Measurements from ENCODE around the gene CPNE6. TPM values are rescaled to one million over a fixed set of nuclear protein-coding genes. Genes with fewer than 3 reads are reported as not detected.

The CPNE6 gene
- total and polyA plus RNA-seq, 4 experiments from 2014 or later, result 0.04 TPM; not detected in 3

DNA sequence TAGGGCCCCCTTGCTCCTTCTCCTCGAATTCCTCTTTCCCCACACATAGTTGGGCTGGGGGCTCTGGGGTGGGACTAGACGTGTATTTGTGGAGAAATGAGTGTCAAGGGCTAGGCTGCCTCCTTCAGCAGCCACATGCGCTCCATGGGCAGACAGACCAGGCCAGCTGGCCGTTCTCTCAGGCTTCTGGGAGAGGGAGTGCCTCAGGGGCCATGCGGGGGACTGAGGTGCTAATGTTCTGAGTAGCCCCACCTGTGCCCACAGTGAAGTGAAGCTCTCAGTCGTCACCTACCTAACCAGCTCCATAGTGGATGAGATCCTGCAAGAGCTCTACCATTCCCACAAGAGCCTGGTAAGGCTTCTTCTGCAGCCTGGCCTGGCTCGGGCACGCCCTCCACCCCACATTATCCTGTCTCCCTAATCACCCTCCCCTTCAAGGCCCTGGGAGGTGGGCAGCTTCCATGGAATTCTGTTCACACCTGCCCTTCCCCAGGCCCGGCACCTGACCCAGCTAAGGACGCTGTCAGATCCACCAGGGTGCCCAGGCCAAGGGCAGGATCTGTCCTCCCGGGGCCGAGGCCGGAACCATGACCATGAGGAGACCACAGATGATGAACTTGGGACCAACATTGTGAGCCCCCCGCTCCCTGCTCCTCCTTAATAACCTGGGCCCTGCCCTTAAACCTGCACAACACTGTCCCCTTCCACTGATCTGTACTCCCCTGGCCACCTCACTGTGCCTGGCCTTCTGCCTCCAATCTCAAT lies 9.0 kb upstream of the CPNE6 start:
- ChIA-PET POLR2A (ENCODE audit: partially characterized antibody) (interaction anchor here (0.9 to 1.3 kb wide), 4 partner anchors 19 to 52 kb away, joined by 3 to 4 read pairs (median 3); partner anchors contain the start of genes DCAF11 and PCK2), CTCF (ENCODE audit: partially characterized antibody) (interaction anchor here (1.3 to 17.4 kb wide), 4 partner anchors 21 to 234 kb away, joined by 3 to 475 read pairs (median 244); partner anchors contain the start of gene PCK2)
- Mint-ChIP-seq H3K36me3 (no peaks in the 10 kb centered on the region), H3K4me1 (peaks cover 2 to 6% (median 3%) of the 10 kb centered on the region in 4 donors), H3K27me3 (peaks cover 0 to 2% of the 10 kb centered on the region in 2 donors), H3K27ac (no peak overlapping the region), H3K9me3 (peaks cover 0 to 2% (median 0%) of the 10 kb centered on the region in 8 donors), H3K4me3 (no peak overlapping the region)
- H3K4me1 ChIP-seq (ENCODE audit: insufficient read depth, low read length), result no peaks in the 10 kb centered on the region
- H3K9me3 ChIP-seq (ENCODE audit: control insufficient read depth in 1 of 2, low read length in 2 of 2), result no peaks in the 10 kb centered on the region
- intact Hi-C loops (cut with micrococcal nuclease), result no loop called here
- DNase-seq, result no peak
- no peaks in the 10 kb centered on the region for H3K27me3 ChIP-seq (ENCODE audit: insufficient read depth, low read length)
- H3K4me3 ChIP-seq (ENCODE audit: low read length in 2 of 2), result no peak overlapping the region
- H3K36me3 ChIP-seq (ENCODE audit: insufficient read depth, low read length), result no peaks in the 10 kb centered on the region
- no peak overlapping the region for H3K27ac ChIP-seq (ENCODE audit: low read depth, low read length)

DNA sequence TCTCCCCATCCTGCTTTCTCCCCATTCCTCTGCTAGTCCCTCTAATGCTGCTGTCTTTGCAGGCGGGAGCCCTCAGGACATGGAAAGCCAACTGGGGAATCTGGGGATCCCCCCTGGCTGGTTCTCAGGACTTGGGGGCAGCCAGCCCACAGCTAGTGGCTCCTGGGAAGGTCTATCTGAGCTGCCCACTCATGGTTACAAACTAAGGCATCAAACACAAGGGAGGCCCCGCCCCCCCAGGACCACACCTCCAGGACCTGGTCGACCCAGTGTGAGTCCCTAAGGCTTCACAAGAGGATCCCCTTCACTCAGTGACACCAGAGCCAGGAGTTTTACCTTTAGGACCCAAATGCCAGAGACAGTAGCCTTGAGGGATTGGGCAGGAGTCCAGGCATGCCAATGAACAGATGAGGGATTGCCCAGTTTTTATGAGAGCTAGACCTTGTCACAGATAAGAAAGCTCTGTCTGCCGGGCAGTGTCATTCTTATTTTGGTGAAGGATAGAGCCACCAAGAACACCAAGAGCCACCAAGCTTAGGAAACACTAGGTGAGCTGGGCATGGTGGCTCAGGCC lies 8.0 kb upstream of the CPNE6 start:
- CTCF ChIA-PET (ENCODE audit: partially characterized antibody), result interaction anchor here (12.2 to 17.4 kb wide), 2 partner anchors 30 to 43 kb away, joined by 392 to 475 read pairs; partner anchors contain the start of gene PCK2
- no peaks in the 10 kb centered on the region for H3K4me1 ChIP-seq (ENCODE audit: insufficient read depth, low read length)
- H3K27me3 ChIP-seq (ENCODE audit: insufficient read depth, low read length), result no peaks in the 10 kb centered on the region
- intact Hi-C loops (cut with micrococcal nuclease), result no loop called here
- Mint-ChIP-seq H3K27ac (no peak overlapping the region), H3K4me1 (peaks cover 0 to 1% (median under 1%) of the 10 kb centered on the region in 4 donors), H3K36me3 (no peaks in the 10 kb centered on the region), H3K4me3 (no peak overlapping the region), H3K27me3 (no peaks in the 10 kb centered on the region), H3K9me3 (peaks cover 0 to 2% (median 0%) of the 10 kb centered on the region in 8 donors)
- H3K36me3 ChIP-seq (ENCODE audit: insufficient read depth, low read length), result no peaks in the 10 kb centered on the region
- DNase-seq, result no peak
- H3K9me3 ChIP-seq (ENCODE audit: control insufficient read depth in 1 of 2, low read length in 2 of 2), result no peaks in the 10 kb centered on the region
- POLR2A ChIA-PET (ENCODE audit: partially characterized antibody), result interaction anchor here (1.0 kb wide), 1 partner anchor 27 kb away, joined by 3 read pairs; no protein-coding TSS in a partner anchor
- no peak overlapping the region for H3K4me3 ChIP-seq (ENCODE audit: low read length in 2 of 2)
- H3K27ac ChIP-seq (ENCODE audit: low read depth, low read length), result no peak overlapping the region

DNA sequence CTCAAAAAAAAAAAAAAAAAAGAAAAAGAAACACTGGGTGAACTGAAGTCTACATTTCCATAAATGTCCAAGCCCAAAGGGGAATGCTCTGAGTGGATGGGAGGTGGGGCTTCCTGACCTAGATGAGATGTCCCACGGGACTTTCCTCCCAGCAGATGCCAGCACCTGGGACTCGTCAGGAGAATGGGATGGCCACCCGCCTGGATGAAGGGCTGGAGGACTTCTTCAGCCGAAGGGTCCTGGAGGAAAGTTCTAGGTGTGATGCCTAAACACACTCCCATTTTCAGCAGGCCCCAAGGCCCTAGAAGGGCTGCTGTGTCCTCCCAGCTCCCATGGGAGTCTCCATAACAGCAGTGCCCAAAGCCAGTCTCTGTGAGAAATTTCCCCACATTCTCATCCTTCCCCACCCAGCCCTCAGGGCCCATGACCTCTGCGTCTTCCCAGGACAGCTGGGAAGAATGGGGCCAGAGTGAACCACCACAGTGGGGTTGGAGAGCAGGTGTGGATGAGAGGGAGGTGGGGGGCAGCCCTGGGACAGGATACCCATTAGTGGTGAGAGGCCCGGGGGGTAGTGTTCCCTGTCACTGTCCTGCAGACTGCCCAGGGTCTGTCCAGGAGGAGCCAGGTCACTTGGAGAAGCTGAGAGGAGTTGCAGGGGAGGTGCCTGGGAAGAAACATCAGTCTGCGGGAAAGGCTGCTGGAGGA lies 7.1 kb upstream of the CPNE6 start:
- no peaks in the 10 kb centered on the region for H3K4me1 ChIP-seq (ENCODE audit: insufficient read depth, low read length)
- Mint-ChIP-seq H3K36me3 (no peaks in the 10 kb centered on the region), H3K4me3 (no peak overlapping the region), H3K27ac (no peak overlapping the region), H3K4me1 (no peaks in the 10 kb centered on the region), H3K9me3 (peaks cover 0 to 2% (median 0%) of the 10 kb centered on the region in 8 donors), H3K27me3 (peaks cover 0 to 1% of the 10 kb centered on the region in 2 donors)
- CTCF ChIA-PET (ENCODE audit: partially characterized antibody), result interaction anchor here (1.2 to 17.4 kb wide), 3 partner anchors 8 to 42 kb away, joined by 3 to 475 read pairs (median 392); partner anchors contain the start of gene PCK2
- POLR2A ChIA-PET (ENCODE audit: partially characterized antibody), result no interaction called here
- H3K27ac ChIP-seq (ENCODE audit: low read depth, low read length), result no peak overlapping the region
- H3K36me3 ChIP-seq (ENCODE audit: insufficient read depth, low read length), result no peaks in the 10 kb centered on the region
- H3K4me3 ChIP-seq (ENCODE audit: low read length in 2 of 2), result no peak overlapping the region
- no peaks in the 10 kb centered on the region for H3K9me3 ChIP-seq (ENCODE audit: control insufficient read depth in 1 of 2, low read length in 2 of 2)
- DNase-seq, result no peak
- intact Hi-C loops (cut with micrococcal nuclease), result no loop called here
- no peaks in the 10 kb centered on the region for H3K27me3 ChIP-seq (ENCODE audit: insufficient read depth, low read length)

DNA sequence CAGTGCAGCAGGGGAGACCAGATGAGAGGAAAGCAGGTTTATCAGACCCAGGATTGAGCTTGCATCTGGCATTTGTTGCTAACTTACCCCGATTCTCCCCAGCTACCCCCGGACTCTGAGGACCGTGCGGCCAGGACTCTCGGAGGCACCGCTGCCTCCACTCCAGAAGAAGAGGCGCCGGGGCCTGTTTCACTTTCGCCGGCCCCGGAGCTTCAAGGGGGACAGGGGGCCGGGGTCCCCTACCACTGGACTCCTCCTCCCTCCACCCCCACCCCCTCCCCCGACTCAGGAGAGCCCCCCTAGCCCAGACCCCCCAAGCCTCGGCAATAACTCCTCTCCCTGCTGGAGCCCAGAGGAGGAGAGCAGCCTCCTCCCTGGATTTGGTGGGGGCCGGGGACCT lies 6.5 kb upstream of the CPNE6 start:
- Histone ChIP-seq H3K36me3 (ENCODE audit: insufficient read depth, low read length) (no peaks in the 10 kb centered on the region), H3K9me3 (ENCODE audit: control insufficient read depth in 1 of 2, low read length in 2 of 2) (no peaks in the 10 kb centered on the region), H3K4me3 (ENCODE audit: low read length in 2 of 2) (no peak overlapping the region), H3K27me3 (ENCODE audit: insufficient read depth, low read length) (no peaks in the 10 kb centered on the region), H3K4me1 (ENCODE audit: insufficient read depth, low read length) (no peaks in the 10 kb centered on the region), H3K27ac (ENCODE audit: low read depth, low read length) (no peak overlapping the region)
- Mint-ChIP-seq H3K36me3 (no peaks in the 10 kb centered on the region), H3K4me1 (no peaks in the 10 kb centered on the region), H3K27me3 (peaks cover 2 to 3% of the 10 kb centered on the region in 2 donors), H3K27ac (no peak overlapping the region), H3K4me3 (no peak overlapping the region), H3K9me3 (peaks cover 0 to 2% (median 0%) of the 10 kb centered on the region in 8 donors)
- ChIA-PET CTCF (ENCODE audit: partially characterized antibody) (interaction anchor here (1.2 to 17.4 kb wide), 3 partner anchors 9 to 41 kb away, joined by 3 to 475 read pairs (median 392); partner anchors contain the start of gene PCK2), POLR2A (ENCODE audit: partially characterized antibody) (interaction anchor here (1.3 kb wide), 1 partner anchor 16 kb away, joined by 6 read pairs; no protein-coding TSS in a partner anchor)
- DNase-seq, result no peak
- intact Hi-C loops (cut with micrococcal nuclease), result no loop called here

DNA sequence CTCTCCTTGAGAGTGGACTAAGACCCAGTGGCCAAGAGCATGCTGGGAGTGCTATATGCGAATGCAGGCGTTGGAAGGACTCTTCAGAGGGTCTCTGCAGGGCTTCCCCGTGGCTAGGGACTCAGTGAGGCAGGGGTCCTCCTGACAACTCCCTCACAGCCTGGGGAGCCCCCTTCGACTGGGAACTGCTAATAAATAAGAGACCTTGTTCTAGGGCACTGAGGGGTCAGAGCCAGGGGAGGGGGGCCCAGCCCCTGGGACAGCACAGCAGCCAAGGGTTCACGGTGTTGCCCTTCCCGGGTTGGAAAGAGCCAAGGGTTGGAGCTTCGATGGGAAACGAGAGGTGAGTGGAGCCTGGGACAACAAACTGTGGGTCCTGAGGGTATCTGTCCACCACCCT lies 6.0 kb upstream of the CPNE6 start:
- peaks cover 3 to 7% of the 10 kb centered on the region in 2 donors for H3K27me3 Mint-ChIP-seq
- POLR2A ChIA-PET (ENCODE audit: partially characterized antibody), result interaction anchor here (1.3 kb wide), 1 partner anchor 16 kb away, joined by 6 read pairs; no protein-coding TSS in a partner anchor
- H3K4me3 ChIP-seq (ENCODE audit: low read length in 2 of 2), result no peak overlapping the region

DNA sequence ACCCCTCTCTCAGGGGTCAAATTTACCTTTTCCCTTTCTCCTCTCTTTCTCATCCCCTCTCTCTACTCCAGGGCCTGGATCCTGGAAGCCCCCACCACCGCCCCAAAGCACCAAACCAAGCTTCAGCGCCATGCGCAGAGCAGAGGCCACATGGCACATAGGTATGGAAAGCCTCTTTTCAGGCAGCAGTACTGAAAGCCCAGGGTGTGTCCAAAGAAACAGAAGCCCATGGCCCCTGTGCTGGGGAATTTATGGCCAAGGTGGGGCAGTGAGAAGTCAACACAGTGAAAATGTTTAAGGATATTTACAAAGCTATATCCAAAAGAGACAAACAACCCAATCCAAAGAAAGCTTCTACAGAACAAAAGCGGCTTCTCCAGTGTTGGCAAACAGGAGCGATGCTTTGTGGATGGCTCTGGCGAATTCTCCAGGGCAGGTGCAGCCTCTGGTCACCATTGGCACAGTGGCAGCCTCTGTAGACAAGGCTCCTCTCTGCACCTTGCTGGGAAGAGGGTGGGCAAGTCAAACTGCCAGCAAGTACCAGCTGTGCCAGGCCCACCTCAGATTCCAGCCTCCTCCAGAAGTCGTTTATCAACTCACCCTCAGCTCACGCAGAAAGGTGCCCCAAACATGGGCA lies 4.7 kb upstream of the CPNE6 start:
- CTCF ChIA-PET (ENCODE audit: partially characterized antibody), result interaction anchor here (1.1 to 17.4 kb wide), 4 partner anchors 8 to 42 kb away, joined by 3 to 475 read pairs (median 5); partner anchors contain the start of gene PCK2
- intact Hi-C loops (cut with micrococcal nuclease), result no loop called here
- Histone ChIP-seq H3K36me3 (ENCODE audit: insufficient read depth, low read length) (no peaks in the 10 kb centered on the region), H3K4me3 (ENCODE audit: low read length in 2 of 2) (no peak overlapping the region), H3K27ac (ENCODE audit: low read depth, low read length) (no peak overlapping the region), H3K27me3 (ENCODE audit: insufficient read depth, low read length) (no peaks in the 10 kb centered on the region), H3K9me3 (ENCODE audit: control insufficient read depth in 1 of 2, low read length in 2 of 2) (no peaks in the 10 kb centered on the region), H3K4me1 (ENCODE audit: insufficient read depth, low read length) (no peaks in the 10 kb centered on the region)
- H3K4me3 Mint-ChIP-seq, result no peak overlapping the region
- peaks cover 0 to 2% (median 0%) of the 10 kb centered on the region in 4 donors for H3K4me1 Mint-ChIP-seq
- peaks cover 0 to 2% (median 0%) of the 10 kb centered on the region in 8 donors for H3K9me3 Mint-ChIP-seq
- peaks cover 7 to 14% of the 10 kb centered on the region in 2 donors for H3K27me3 Mint-ChIP-seq
- no peaks in the 10 kb centered on the region for H3K36me3 Mint-ChIP-seq
- POLR2A ChIA-PET (ENCODE audit: partially characterized antibody), result interaction anchor here (1.3 kb wide), 1 partner anchor 15 kb away, joined by 6 read pairs; no protein-coding TSS in a partner anchor
- H3K27ac Mint-ChIP-seq, result peak overlapping the region in 1 of 7 donors; percentile 35
- no peak for DNase-seq

More for the DNA sequence above, 6.0 kb upstream of the CPNE6 start:
- Histone ChIP-seq H3K27me3 (ENCODE audit: insufficient read depth, low read length) (no peaks in the 10 kb centered on the region), H3K4me1 (ENCODE audit: insufficient read depth, low read length) (no peaks in the 10 kb centered on the region), H3K9me3 (ENCODE audit: control insufficient read depth in 1 of 2, low read length in 2 of 2) (no peaks in the 10 kb centered on the region), H3K36me3 (ENCODE audit: insufficient read depth, low read length) (no peaks in the 10 kb centered on the region), H3K27ac (ENCODE audit: low read depth, low read length) (no peak overlapping the region)
- DNase-seq, result no peak
- H3K36me3 Mint-ChIP-seq, result no peaks in the 10 kb centered on the region
- intact Hi-C loops (cut with micrococcal nuclease), result no loop called here
- H3K4me1 Mint-ChIP-seq, result no peaks in the 10 kb centered on the region
- CTCF ChIA-PET (ENCODE audit: partially characterized antibody), result interaction anchor here (1.2 to 17.4 kb wide), 4 partner anchors 9 to 43 kb away, joined by 3 to 475 read pairs (median 199); partner anchors contain the start of gene PCK2
- no peak overlapping the region for H3K27ac Mint-ChIP-seq
- H3K9me3 Mint-ChIP-seq, result peaks cover 0 to 2% (median 0%) of the 10 kb centered on the region in 8 donors
- no peak overlapping the region for H3K4me3 Mint-ChIP-seq
